GM12801 (cell line): ENCODE data around the gene OR4D9.

Experiments used
- CTCF ChIP-seq: IDR thresholded peaks from one replicate; pipeline ENCODE4 v1.5.1; 2011; ENCODE audit warnings: control low read depth; ENCODE audit not compliant: insufficient read length; ENCODE audit errors: extremely low read depth

OR4D9 gene

GRCh38 chr11:59552844-59553243 lies 41.5 kb downstream of the OR4D9 start:
- no peak for TF ChIP-seq CTCF

- TF ChIP-seq CTCF, result no peak
Measured at GRCh38 chr11:59553323-59553722, 42.0 kb downstream of the OR4D9 start.

GRCh38 chr11:59555601-59556114 lies 44.3 kb downstream of the OR4D9 start:
- no peak for TF ChIP-seq CTCF

GRCh38 chr11:59556115-59556916 lies 45.0 kb downstream of the OR4D9 start:
- no peak for TF ChIP-seq CTCF

- no peak for TF ChIP-seq CTCF
Measured at GRCh38 chr11:59556917-59557348, 45.6 kb downstream of the OR4D9 start.

GRCh38 chr11:59558270-59558643 lies 46.9 kb downstream of the OR4D9 start:
- no peak for TF ChIP-seq CTCF

- TF ChIP-seq CTCF, result no peak
Measured at GRCh38 chr11:59559886-59560285, 48.5 kb downstream of the OR4D9 start.
